Measurements from ENCODE around the gene MMP12.

MMP12 gene

DNA sequence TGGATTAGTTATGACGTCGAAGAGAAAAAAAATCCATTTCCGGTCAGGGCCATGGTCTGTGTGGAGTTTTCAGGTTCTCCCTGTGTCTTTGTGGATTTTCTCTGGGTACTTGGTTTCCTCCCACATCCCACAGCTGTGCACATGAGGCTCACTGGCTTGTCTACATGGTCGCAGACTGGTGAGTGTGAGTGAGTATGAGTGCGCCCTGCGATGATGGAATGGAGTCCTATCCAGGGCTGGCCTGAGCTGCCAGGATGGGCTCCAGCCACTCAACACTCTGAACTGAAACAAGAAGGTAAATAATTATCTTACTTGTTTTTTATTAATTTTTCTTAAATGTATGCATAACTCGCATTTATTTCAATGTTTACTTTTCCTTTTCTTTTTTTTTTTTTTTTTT is 42.2 kb downstream of the MMP12 start:
- DNase-seq (ENCODE audit: low read depth), result no peak
- H3K4me3 ChIP-seq (ENCODE audit: low read depth, low read length), result no peak overlapping the region
- TF ChIP-seq, protein P1, sequence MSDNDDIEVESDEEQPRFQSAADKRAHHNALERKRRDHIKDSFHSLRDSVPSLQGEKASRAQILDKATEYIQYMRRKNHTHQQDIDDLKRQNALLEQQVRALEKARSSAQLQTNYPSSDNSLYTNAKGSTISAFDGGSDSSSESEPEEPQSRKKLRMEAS (IDR thresholded peaks at IDR 0.05; ENCODE audit: low read depth, low read length), result no peak
- TF ChIP-seq POLR2A (IDR thresholded peaks at IDR 0.05; ENCODE audit: extremely low read depth, insufficient read length), result no peak
- TF ChIP-seq CTCF (IDR thresholded peaks at IDR 0.05; ENCODE audit: low read depth, low read length), result no peak
- no peak for TF ChIP-seq MYC (IDR thresholded peaks at IDR 0.05; ENCODE audit: low read depth, low read length)

- no peak overlapping the region for H3K4me3 ChIP-seq (ENCODE audit: low read depth, low read length)
- no peak for TF ChIP-seq CTCF (IDR thresholded peaks at IDR 0.05; ENCODE audit: low read depth, low read length)
- no peak for TF ChIP-seq MYC (IDR thresholded peaks at IDR 0.05; ENCODE audit: low read depth, low read length)
- TF ChIP-seq, protein P1 (IDR thresholded peaks at IDR 0.05; ENCODE audit: low read depth, low read length), result no peak
- no peak for TF ChIP-seq POLR2A (IDR thresholded peaks at IDR 0.05; ENCODE audit: extremely low read depth, insufficient read length)
- DNase-seq (ENCODE audit: low read depth), result no peak
These were observed 43.0 kb downstream of the MMP12 start for GRCh38 chr11:102831489-102832440.

DNA sequence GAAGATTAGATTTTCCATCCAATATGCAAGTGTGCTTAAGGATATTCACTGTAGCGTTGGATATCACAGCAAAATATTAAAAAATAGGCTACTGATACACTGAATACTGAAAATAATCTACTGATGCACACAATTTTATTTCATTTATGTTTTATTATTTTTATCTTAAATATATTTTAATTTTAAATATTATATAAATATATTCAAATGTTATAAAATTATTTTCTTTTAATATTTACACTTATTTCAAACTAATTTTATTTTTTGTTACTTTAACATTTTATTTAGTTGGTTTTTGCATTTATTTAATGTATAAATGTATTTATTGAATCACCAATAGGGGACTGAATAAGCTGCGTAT is 43.7 kb downstream of the MMP12 start:
- TF ChIP-seq, protein P1 (IDR thresholded peaks at IDR 0.05; ENCODE audit: low read depth, low read length), result no peak
- TF ChIP-seq MYC (IDR thresholded peaks at IDR 0.05; ENCODE audit: low read depth, low read length) (no peak), CTCF (IDR thresholded peaks at IDR 0.05; ENCODE audit: low read depth, low read length) (no peak), POLR2A (IDR thresholded peaks at IDR 0.05; ENCODE audit: extremely low read depth, insufficient read length) (no peak)
- H3K4me3 ChIP-seq (ENCODE audit: low read depth, low read length), result no peak overlapping the region
- DNase-seq (ENCODE audit: low read depth), result no peak

GRCh38 chr11:102830001-102830727 is 44.6 kb downstream of the MMP12 start:
- no peak for DNase-seq (ENCODE audit: low read depth)
- H3K4me3 ChIP-seq (ENCODE audit: low read depth, low read length), result no peak overlapping the region
- TF ChIP-seq CTCF (IDR thresholded peaks at IDR 0.05; ENCODE audit: low read depth, low read length) (no peak), MYC (IDR thresholded peaks at IDR 0.05; ENCODE audit: low read depth, low read length) (no peak), POLR2A (IDR thresholded peaks at IDR 0.05; ENCODE audit: extremely low read depth, insufficient read length) (no peak)
- TF ChIP-seq, protein P1 (IDR thresholded peaks at IDR 0.05; ENCODE audit: low read depth, low read length), result no peak

DNA sequence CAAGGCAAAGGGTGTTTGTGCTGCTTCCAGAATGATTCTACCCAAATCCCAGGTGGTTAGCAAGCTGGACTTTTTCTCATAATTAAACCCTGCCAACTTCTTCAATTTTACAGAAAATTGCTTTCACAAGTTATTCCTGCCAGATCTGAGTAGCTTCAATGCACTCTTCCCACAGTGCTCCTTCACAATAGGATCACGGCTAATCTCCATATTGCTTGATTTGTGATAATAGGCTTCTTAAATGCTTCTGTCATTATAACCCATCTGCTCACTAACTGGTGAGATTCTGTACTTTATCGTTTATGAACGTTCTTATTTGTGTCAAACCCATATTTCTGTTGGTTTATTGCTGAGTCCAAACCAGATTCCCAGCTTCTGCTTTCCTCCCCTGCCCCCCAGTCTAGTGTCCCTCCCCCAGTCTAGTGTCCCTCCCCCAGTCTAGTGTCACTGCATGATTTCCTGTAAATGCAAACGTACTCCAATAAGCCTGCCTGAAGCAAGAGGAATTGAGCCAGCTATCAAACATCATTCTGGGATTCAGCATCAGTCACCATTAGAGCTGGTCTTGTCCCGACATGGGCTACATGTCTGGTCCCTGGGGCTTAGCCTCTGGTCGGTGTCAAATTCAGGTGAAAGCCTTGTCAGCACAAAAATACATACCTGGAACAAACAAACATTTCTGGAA is 45.3 kb downstream of the MMP12 start:
- TF ChIP-seq CTCF (IDR thresholded peaks at IDR 0.05; ENCODE audit: low read depth, low read length) (no peak), POLR2A (IDR thresholded peaks at IDR 0.05; ENCODE audit: extremely low read depth, insufficient read length) (no peak), MYC (IDR thresholded peaks at IDR 0.05; ENCODE audit: low read depth, low read length) (no peak)
- TF ChIP-seq, protein P1 (IDR thresholded peaks at IDR 0.05; ENCODE audit: low read depth, low read length), result no peak

More for the DNA sequence above, 45.3 kb downstream of the MMP12 start:
- DNase-seq (ENCODE audit: low read depth), result no peak
- no peak overlapping the region for H3K4me3 ChIP-seq (ENCODE audit: low read depth, low read length)

Data from NB4 (cell line).